GM15510 (cell line): ENCODE measurements around the gene EPS8L3.

ENCODE experiments used
- POLR2A ChIP-seq: IDR thresholded peaks from 3 replicates; pipeline ENCODE4 v1.6.1; 2011; ENCODE audit warnings: borderline replicate concordance; ENCODE audit not compliant: insufficient read length; ENCODE audit errors: extremely low read depth

EPS8L3 gene

DNA sequence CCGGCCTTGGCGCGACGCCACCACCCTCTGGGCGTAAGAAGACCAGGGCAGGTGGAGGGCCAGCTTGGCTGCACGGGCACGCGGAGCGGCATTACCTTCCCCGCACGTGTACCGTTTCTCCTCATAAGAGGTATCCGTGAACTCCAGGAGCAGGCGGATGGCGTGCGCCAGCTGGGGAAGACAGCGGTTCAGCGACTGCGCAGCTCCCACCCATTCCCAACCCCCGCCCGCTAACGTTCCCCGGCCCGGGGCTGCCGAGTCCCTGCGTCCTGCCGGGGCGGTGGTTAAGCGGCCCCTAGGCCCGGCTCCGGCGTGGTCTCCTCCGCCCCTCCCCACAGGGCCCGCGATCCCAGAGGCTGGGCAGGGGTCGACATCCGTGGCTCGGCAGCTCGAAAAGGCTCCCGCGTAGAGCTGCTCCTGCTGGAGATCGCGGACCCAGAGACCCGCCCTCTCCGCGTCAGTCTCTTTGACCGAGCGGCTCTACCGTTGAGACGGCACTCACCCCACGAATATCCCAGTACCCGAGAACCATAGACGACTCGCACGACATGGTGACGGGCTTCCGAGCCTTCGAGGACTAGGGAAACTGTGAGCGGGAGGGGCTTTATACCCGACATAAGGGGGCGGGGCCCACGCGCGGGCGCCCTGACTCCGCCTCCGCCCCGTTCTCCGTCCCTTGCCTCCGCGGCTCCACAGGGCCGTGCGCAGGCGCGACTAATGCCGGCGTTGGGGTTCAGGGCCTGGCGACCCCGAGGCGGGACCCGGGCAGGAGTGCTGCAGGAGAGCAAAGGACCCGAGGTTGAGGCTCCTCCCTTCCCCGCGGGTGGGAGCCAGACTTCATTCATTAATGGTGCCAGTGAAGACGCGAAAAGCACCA is 23.7 kb downstream of the EPS8L3 start:
- TF ChIP-seq POLR2A: no peak

- TF ChIP-seq POLR2A: no peak
Measured at GRCh38 chr1:109733236-109733870, 30.4 kb downstream of the EPS8L3 start.

DNA sequence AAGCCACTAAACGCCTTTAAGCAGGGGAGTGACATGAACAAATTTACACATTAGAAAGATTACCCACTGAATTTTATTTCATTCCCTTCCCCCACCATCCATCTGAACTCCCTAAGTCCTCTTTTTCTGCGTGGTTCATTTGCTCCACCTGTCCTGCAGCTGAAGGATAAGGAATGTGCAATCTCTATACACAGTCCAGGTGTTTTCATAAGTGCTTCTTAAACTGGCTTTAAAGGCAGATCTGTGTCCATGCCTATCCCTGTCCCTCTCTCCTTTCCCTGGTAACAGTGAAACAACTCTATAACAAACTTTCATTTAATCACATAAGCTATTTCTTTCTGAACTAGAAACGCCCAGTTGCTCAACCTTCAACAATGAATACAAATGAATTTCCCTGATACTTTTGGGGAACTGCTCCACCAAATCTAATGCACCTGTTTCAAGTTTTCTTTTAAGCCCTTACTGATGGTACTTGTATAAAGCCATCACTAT is 31.3 kb downstream of the EPS8L3 start:
- no peak for TF ChIP-seq POLR2A

DNA sequence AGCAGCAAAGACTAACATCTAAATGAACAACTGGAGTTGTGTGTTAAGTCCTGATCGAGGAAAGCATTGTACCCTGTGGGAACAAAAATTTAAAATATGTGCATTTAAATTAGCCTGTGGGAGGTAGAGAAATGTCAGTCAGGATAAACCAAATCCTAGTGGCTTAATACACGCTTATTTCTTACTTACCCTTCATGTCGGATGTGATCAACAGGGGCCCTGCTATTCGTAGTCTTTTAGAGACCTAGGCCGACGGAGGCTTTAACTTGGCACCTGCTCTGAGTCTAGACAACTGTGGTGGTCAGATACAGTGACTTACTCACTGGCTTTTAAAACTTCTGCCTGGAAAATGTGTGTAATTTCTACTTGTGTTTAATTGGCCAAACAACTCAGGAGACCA is 33.1 kb downstream of the EPS8L3 start:
- no peak for TF ChIP-seq POLR2A

- no peak for TF ChIP-seq POLR2A
Measured at GRCh38 chr1:109728870-109729269, 34.9 kb downstream of the EPS8L3 start.

- TF ChIP-seq POLR2A: no peak
Measured at GRCh38 chr1:109726728-109727373, 36.9 kb downstream of the EPS8L3 start.

DNA sequence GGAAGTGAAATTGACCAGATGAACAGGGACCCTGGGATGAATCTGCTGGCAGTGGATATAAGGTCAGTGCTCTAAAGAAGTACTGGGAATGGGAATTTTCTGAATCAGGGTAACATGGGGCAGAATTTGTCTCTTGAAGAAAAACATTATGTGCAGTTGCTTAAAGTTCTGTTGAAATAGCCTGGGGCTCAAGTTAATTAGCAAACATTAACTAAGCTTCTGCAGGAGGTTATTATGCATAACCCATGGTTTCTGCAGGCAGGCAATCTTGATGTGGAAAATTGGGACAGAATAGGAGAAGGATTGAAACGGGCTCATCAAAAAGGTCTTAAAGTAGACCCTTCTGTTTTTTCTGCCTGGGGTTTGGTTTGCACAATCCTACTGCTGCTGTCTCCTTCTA is 37.7 kb downstream of the EPS8L3 start:
- TF ChIP-seq POLR2A: no peak

- no peak for TF ChIP-seq POLR2A
Measured at GRCh38 chr1:109725510-109725909, 38.2 kb downstream of the EPS8L3 start.

- no peak for TF ChIP-seq POLR2A
Measured at GRCh38 chr1:109724933-109725332, 38.8 kb downstream of the EPS8L3 start.

GRCh38 chr1:109722908-109723691 is 40.6 kb downstream of the EPS8L3 start:
- no peak for TF ChIP-seq POLR2A

GRCh38 chr1:109721971-109722370 is 41.8 kb downstream of the EPS8L3 start:
- no peak for TF ChIP-seq POLR2A

GRCh38 chr1:109721042-109721441 is 42.7 kb downstream of the EPS8L3 start:
- no peak for TF ChIP-seq POLR2A

GRCh38 chr1:109719337-109719837 is 44.3 kb downstream of the EPS8L3 start:
- TF ChIP-seq POLR2A: no peak

GRCh38 chr1:109718495-109718894 is 45.2 kb downstream of the EPS8L3 start:
- TF ChIP-seq POLR2A: no peak
